Liver (tissue), 9 donors: ENCODE results near the gene NBEA. TPM values are rescaled to one million over a fixed set of nuclear protein-coding genes. Genes with fewer than 3 reads are reported as not detected.

Experiments
- DNase-seq: peaks from one replicate; pipeline ENCODE4 v3.0.0-alpha.2; 2017; ENCODE audit warnings: low spot score
- H3K27ac ChIP-seq, 2 donors: one replicate each; pipeline ENCODE4 v1.7.0; 2013; ENCODE audit warnings: inconsistent platforms in 2 of 2, low read length in 2 of 2, control low read depth in 1 of 2, low read depth in 1 of 2, mild to moderate bottlenecking in 1 of 2
- H3K27me3 ChIP-seq, 4 donors: one replicate each; pipeline versions ENCODE4 v1.6.1 to v1.7.0; 2013; ENCODE audit warnings: low read length in 3 of 4, inconsistent platforms in 1 of 4, mild to moderate bottlenecking in 1 of 4, moderate library complexity in 1 of 4; ENCODE audit not compliant: control insufficient read depth in 4 of 4, insufficient read depth in 4 of 4
- H3K36me3 ChIP-seq, 4 donors: one replicate each; pipeline versions ENCODE4 v1.6.1 to v1.7.0; 2013; ENCODE audit warnings: low read length in 3 of 4, mild to moderate bottlenecking in 3 of 4, low read depth in 1 of 4, moderate library complexity in 1 of 4; ENCODE audit not compliant: control insufficient read depth in 4 of 4, insufficient read depth in 3 of 4
- H3K4me1 ChIP-seq, 4 donors: one replicate each; pipeline versions ENCODE4 v1.6.1 to v1.7.0; 2013; ENCODE audit warnings: low read length in 3 of 4, mild to moderate bottlenecking in 3 of 4, moderate library complexity in 1 of 4; ENCODE audit not compliant: control insufficient read depth in 4 of 4, insufficient read depth in 4 of 4
- H3K4me3 ChIP-seq, 3 donors: one replicate each; pipeline versions ENCODE4 v1.6.1 to v1.7.0; 2013; ENCODE audit warnings: low read length in 3 of 3, control low read depth in 1 of 3, low read depth in 1 of 3, mild to moderate bottlenecking in 1 of 3
- H3K9ac ChIP-seq, 2 donors: one replicate each; pipeline ENCODE4 v1.7.0; 2013; ENCODE audit warnings: low read length in 2 of 2, mild to moderate bottlenecking in 2 of 2, moderate library complexity in 2 of 2, control low read depth in 1 of 2, low read depth in 1 of 2
- H3K9me3 ChIP-seq, 4 donors: one replicate each; pipeline versions ENCODE4 v1.6.1 to v1.7.0; 2013; ENCODE audit warnings: low read length in 3 of 4; ENCODE audit not compliant: control insufficient read depth in 4 of 4
- ATF3 ChIP-seq: IDR thresholded peaks from 2 replicates; pipeline ENCODE4 v1.6.1; 2016; ENCODE audit warnings: antibody characterized with exemption
- FOXA1 ChIP-seq: IDR thresholded peaks from 2 replicates; pipeline ENCODE4 v1.6.1; 2016; ENCODE audit warnings: antibody characterized with exemption
- FOXA2 ChIP-seq: IDR thresholded peaks from 2 replicates; pipeline ENCODE4 v1.6.1; 2016; ENCODE audit warnings: antibody characterized with exemption
- GABPA ChIP-seq, 2 donors: IDR thresholded peaks in 1 of 2; conservative IDR thresholded peaks in 1 of 2; 2 replicates each; pipeline ENCODE4 v1.6.1; 2016; ENCODE audit warnings: antibody characterized with exemption in 2 of 2, mild to moderate bottlenecking in 1 of 2, moderate library complexity in 1 of 2
- HNF4A ChIP-seq, 2 donors: conservative IDR thresholded peaks; 2 replicates each; pipeline ENCODE4 v1.6.1; 2016; ENCODE audit warnings: antibody characterized with exemption in 2 of 2, mild to moderate bottlenecking in 2 of 2
- JUND ChIP-seq, 2 donors: IDR thresholded peaks; 2 replicates each; pipeline ENCODE4 v1.6.1; 2016; ENCODE audit warnings: antibody characterized with exemption in 2 of 2
- MAX ChIP-seq: IDR thresholded peaks from 2 replicates; pipeline ENCODE4 v1.6.1; 2016; ENCODE audit warnings: antibody characterized with exemption
- TAF1 ChIP-seq: conservative IDR thresholded peaks from 2 replicates; pipeline ENCODE4 v1.6.1; 2016; ENCODE audit warnings: antibody characterized with exemption, mild to moderate bottlenecking
- YY1 ChIP-seq: IDR thresholded peaks from 2 replicates; pipeline ENCODE4 v1.6.1; 2016; ENCODE audit warnings: antibody characterized with exemption, mild to moderate bottlenecking
- WGBS: extraction: QIAGEN DNeasy Blood & Tissue Kit; methylation state at CpG from one replicate; pipeline ENCODE4 v1.1.7; 2013; 5-methylcytosine and 5-hydroxymethylcytosine counted together
- polyA plus RNA-seq, 2 donors: library from polyadenylated mRNA; stranded (reverse) in 1 of 2; unstranded in 1 of 2; fragments of 200-250 nt in 1 of 2; fragments of >200 nt in 1 of 2; fragmentation: Nextera tagmentation in 1 of 2; extraction: Ambion mirVana in 1 of 2; gene quantifications; one replicate each; pipeline versions ENCODE4 v1.2.1 to v1.2.3, GENCODE V29; 2013 to 2015
- total RNA-seq, 2 donors: library from RNA; depleted of rRNA; stranded (reverse); fragments of >200 nt; gene quantifications; one replicate each; pipeline ENCODE4 v1.2.3, GENCODE V29; 2014
- TF ChIP-seq, protein P1 (sequence below): IDR thresholded peaks from 2 replicates; pipeline ENCODE4 v1.6.1; 2016; ENCODE audit warnings: antibody characterized with exemption
- TF ChIP-seq, protein P2 (sequence below): IDR thresholded peaks from 2 replicates; pipeline ENCODE4 v1.6.1; 2016; ENCODE audit warnings: antibody characterized with exemption, mild to moderate bottlenecking
- donor health status: healthy.
- donor health status: healthy.
- donor health status: healthy.
- donor health status: healthy.
- donor health status: healthy.

The NBEA gene
- total and polyA plus RNA-seq, 4 donors, result 0.24 to 3.5 (median 1.4) TPM

- H3K9me3 ChIP-seq, result no peaks in the 10 kb centered on the region
- H3K4me3 ChIP-seq, result no peak overlapping the region
- DNase-seq, result no peak
- H3K36me3 ChIP-seq, result no peaks in the 10 kb centered on the region
- no peaks in the 10 kb centered on the region for H3K27me3 ChIP-seq
- H3K4me1 ChIP-seq, result no peaks in the 10 kb centered on the region
- H3K27ac ChIP-seq, result no peak overlapping the region
- H3K9ac ChIP-seq, result no peak overlapping the region
- TF ChIP-seq JUND (IDR thresholded peaks at IDR 0.05) (no peak), FOXA1 (no peak), MAX (no peak)
- TF ChIP-seq, protein P1, sequence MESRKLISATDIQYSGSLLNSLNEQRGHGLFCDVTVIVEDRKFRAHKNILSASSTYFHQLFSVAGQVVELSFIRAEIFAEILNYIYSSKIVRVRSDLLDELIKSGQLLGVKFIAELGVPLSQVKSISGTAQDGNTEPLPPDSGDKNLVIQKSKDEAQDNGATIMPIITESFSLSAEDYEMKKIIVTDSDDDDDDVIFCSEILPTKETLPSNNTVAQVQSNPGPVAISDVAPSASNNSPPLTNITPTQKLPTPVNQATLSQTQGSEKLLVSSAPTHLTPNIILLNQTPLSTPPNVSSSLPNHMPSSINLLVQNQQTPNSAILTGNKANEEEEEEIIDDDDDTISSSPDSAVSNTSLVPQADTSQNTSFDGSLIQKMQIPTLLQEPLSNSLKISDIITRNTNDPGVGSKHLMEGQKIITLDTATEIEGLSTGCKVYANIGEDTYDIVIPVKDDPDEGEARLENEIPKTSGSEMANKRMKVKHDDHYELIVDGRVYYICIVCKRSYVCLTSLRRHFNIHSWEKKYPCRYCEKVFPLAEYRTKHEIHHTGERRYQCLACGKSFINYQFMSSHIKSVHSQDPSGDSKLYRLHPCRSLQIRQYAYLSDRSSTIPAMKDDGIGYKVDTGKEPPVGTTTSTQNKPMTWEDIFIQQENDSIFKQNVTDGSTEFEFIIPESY, result no peak
- WGBS, result 89% methylated on average over 3 of the region's 3 CpGs
These were observed 613.0 kb downstream of the NBEA start for GRCh38 chr13:35554972-35555623.

DNA sequence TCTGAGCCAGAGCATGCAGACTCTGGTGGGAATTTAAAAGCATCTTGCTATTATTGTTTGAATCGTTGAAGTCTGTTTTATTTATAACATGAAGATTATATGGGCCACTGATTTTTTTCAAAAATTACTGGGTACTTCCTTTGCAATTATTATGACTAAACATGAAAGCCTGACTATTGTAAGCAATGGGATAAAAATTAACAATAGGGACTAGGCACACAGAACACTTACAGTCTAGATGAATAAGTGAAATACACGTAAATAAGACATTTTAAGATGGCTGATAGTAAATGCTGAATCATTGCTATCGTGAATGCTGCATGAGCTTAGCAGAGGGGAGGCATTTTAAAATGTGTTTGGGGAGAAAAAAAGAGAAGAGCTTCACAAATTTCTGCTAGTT, 615.4 kb downstream of the NBEA start:
- no peak overlapping the region for H3K9ac ChIP-seq
- H3K4me1 ChIP-seq, result no peaks in the 10 kb centered on the region
- DNase-seq, result no peak
- 72% methylated on average over 3 of the region's 3 CpGs for WGBS
- no peaks in the 10 kb centered on the region for H3K36me3 ChIP-seq
- H3K9me3 ChIP-seq, result no peaks in the 10 kb centered on the region
- no peak overlapping the region for H3K4me3 ChIP-seq
- H3K27ac ChIP-seq, result no peak overlapping the region
- no peak for TF ChIP-seq TAF1
- no peak for TF ChIP-seq ATF3
- H3K27me3 ChIP-seq, result no peaks in the 10 kb centered on the region

- Histone ChIP-seq H3K9ac (no peak overlapping the region), H3K4me1 (no peaks in the 10 kb centered on the region), H3K27ac (no peak overlapping the region), H3K4me3 (no peak overlapping the region), H3K36me3 (no peaks in the 10 kb centered on the region), H3K9me3 (no peaks in the 10 kb centered on the region), H3K27me3 (no peaks in the 10 kb centered on the region)
- TF ChIP-seq, protein P1, result no peak
- no peak for TF ChIP-seq ATF3
- no peak for TF ChIP-seq JUND (IDR thresholded peaks at IDR 0.05)
- TF ChIP-seq, protein P2, sequence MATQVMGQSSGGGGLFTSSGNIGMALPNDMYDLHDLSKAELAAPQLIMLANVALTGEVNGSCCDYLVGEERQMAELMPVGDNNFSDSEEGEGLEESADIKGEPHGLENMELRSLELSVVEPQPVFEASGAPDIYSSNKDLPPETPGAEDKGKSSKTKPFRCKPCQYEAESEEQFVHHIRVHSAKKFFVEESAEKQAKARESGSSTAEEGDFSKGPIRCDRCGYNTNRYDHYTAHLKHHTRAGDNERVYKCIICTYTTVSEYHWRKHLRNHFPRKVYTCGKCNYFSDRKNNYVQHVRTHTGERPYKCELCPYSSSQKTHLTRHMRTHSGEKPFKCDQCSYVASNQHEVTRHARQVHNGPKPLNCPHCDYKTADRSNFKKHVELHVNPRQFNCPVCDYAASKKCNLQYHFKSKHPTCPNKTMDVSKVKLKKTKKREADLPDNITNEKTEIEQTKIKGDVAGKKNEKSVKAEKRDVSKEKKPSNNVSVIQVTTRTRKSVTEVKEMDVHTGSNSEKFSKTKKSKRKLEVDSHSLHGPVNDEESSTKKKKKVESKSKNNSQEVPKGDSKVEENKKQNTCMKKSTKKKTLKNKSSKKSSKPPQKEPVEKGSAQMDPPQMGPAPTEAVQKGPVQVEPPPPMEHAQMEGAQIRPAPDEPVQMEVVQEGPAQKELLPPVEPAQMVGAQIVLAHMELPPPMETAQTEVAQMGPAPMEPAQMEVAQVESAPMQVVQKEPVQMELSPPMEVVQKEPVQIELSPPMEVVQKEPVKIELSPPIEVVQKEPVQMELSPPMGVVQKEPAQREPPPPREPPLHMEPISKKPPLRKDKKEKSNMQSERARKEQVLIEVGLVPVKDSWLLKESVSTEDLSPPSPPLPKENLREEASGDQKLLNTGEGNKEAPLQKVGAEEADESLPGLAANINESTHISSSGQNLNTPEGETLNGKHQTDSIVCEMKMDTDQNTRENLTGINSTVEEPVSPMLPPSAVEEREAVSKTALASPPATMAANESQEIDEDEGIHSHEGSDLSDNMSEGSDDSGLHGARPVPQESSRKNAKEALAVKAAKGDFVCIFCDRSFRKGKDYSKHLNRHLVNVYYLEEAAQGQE, result no peak
- no peak for TF ChIP-seq GABPA (IDR thresholded peaks at IDR 0.05 in 1 of 2, conservative IDR thresholded peaks at IDR 0.05 in 1 of 2)
- no peak for TF ChIP-seq HNF4A (conservative IDR thresholded peaks at IDR 0.05)
- no peak for TF ChIP-seq YY1
- no peak for TF ChIP-seq FOXA2
- WGBS, result 96% methylated on average over 2 of the region's 2 CpGs
- no peak for DNase-seq
These were observed 619.5 kb downstream of the NBEA start for GRCh38 chr13:35561540-35561939.
